IMR-90 (cell line): ENCODE measurements around the gene SLC4A9. TPM values are rescaled to one million over a fixed set of nuclear protein-coding genes. Genes with fewer than 3 reads are reported as not detected.

Source experiments
- ATAC-seq: fragments of 200-7000 bp; cut with Tn5 transposase; 2 replicates; pipeline ENCODE4 v1.9.1; 2020; ENCODE audit warnings: low read depth, mild to moderate bottlenecking, moderate library complexity
- BruUV-seq: library from RNA; stranded (reverse); fragments of 400-500 nt; replicated peaks from 2 replicates; lab custom pipeline; 2021; lab: Mats Ljungman, UMichigan
- CTCF ChIA-PET: fragments of 300-600 bp; formaldehyde crosslinking; extraction: SDS; loops from one replicate; lab custom pipeline; 2021; ENCODE audit warnings: antibody characterized with exemption; lab: Yijun Ruan, JAX
- POLR2A ChIA-PET: fragments of 300-600 bp; sonication (Branson Sonifier 250); formaldehyde crosslinking; loops from one replicate; lab custom pipeline; 2022; ENCODE audit warnings: antibody characterized with exemption; ENCODE audit not compliant: unreplicated experiment; lab: Charles Lee
- DNase-seq: peaks from one replicate; pipeline ENCODE4 v3.0.0; 2013
- H2AFZ ChIP-seq: replicated peaks from 2 replicates; pipeline ENCODE3; 2013; ENCODE audit warnings: low read length, mild to moderate bottlenecking; ENCODE audit not compliant: poor library complexity
- H2AK5ac ChIP-seq: 2 replicates; pipeline ENCODE4 v1.6.1; 2013; ENCODE audit warnings: low read depth, low read length, inconsistent platforms
- H2AK9ac ChIP-seq: replicated peaks from 2 replicates; pipeline ENCODE3; 2013; ENCODE audit warnings: mild to moderate bottlenecking, low read depth, low read length, moderate library complexity; ENCODE audit not compliant: poor library complexity
- H2BK120ac ChIP-seq: 2 replicates; pipeline ENCODE4 v1.6.1; 2013; ENCODE audit warnings: low read depth, low read length, inconsistent platforms
- H2BK15ac ChIP-seq: 3 replicates; pipeline ENCODE4 v1.6.1; 2013; ENCODE audit warnings: low read depth, low read length, inconsistent platforms
- H2BK20ac ChIP-seq: 2 replicates; pipeline ENCODE4 v1.6.1; 2013; ENCODE audit warnings: low read depth, mild to moderate bottlenecking, inconsistent platforms, low read length, moderate library complexity
- H2BK5ac ChIP-seq: 2 replicates; pipeline ENCODE4 v1.6.1; 2013; ENCODE audit warnings: mild to moderate bottlenecking, low read depth, low read length, inconsistent platforms; ENCODE audit not compliant: poor library complexity, severe bottlenecking
- H3K14ac ChIP-seq: replicated peaks from 2 replicates; pipeline ENCODE4 v1.6.1; 2013; ENCODE audit warnings: low read depth, low read length, inconsistent platforms
- H3K18ac ChIP-seq: 2 replicates; pipeline ENCODE4 v1.6.1; 2013; ENCODE audit warnings: low read depth, low read length, control low read depth
- H3K23ac ChIP-seq: 2 replicates; pipeline ENCODE4 v1.6.1; 2013; ENCODE audit warnings: low read depth, low read length, inconsistent platforms
- H3K27ac ChIP-seq: 2 replicates; pipeline ENCODE4 v1.5.1; 2013; ENCODE audit warnings: mild to moderate bottlenecking, control low read depth, low read length; ENCODE audit not compliant: insufficient read depth
- H3K27me3 ChIP-seq: 2 replicates; pipeline ENCODE4 v1.6.1; 2013; ENCODE audit warnings: low read length; ENCODE audit not compliant: control insufficient read depth, insufficient read depth
- H3K36me3 ChIP-seq: 2 replicates; pipeline ENCODE4 v1.6.1; 2013; ENCODE audit warnings: low read length, mixed read lengths; ENCODE audit not compliant: control insufficient read depth, insufficient read depth
- H3K4ac ChIP-seq: 2 replicates; pipeline ENCODE4 v1.6.1; 2013; ENCODE audit warnings: low read depth, low read length, inconsistent platforms
- H3K4me1 ChIP-seq: 2 replicates; pipeline ENCODE4 v1.6.1; 2013; ENCODE audit warnings: low read length, mixed read lengths; ENCODE audit not compliant: control insufficient read depth, insufficient read depth
- H3K4me2 ChIP-seq: 2 replicates; pipeline ENCODE4 v1.6.1; 2013; ENCODE audit warnings: low read depth, mild to moderate bottlenecking, control low read depth, low read length, moderate library complexity
- H3K4me3 ChIP-seq: 2 replicates; pipeline ENCODE4 v1.5.1; 2013; ENCODE audit warnings: low read depth, mild to moderate bottlenecking, control low read depth, low read length, moderate library complexity; ENCODE audit not compliant: insufficient read depth
- H3K56ac ChIP-seq: 2 replicates; pipeline ENCODE4 v1.6.1; 2013; ENCODE audit warnings: low read length, inconsistent platforms; ENCODE audit not compliant: insufficient read depth; ENCODE audit errors: extremely low read depth
- H3K79me1 ChIP-seq, 2 experiments: 2 replicates each; pipeline ENCODE4 v1.6.1; 2013; ENCODE audit warnings: low read length in 2 of 2, inconsistent platforms in 1 of 2, low read depth in 1 of 2
- H3K9ac ChIP-seq: 2 replicates; pipeline ENCODE4 v1.6.1; 2013; ENCODE audit warnings: low read depth, low read length, control low read depth
- H3K9me1 ChIP-seq: 2 replicates; pipeline ENCODE4 v1.6.1; 2013; ENCODE audit warnings: low read length, inconsistent platforms; ENCODE audit not compliant: insufficient read depth
- H3K9me3 ChIP-seq: 2 replicates; pipeline ENCODE4 v1.6.1; 2013; ENCODE audit warnings: low read length; ENCODE audit not compliant: control insufficient read depth, insufficient read depth
- H4K20me1 ChIP-seq: 2 replicates; pipeline ENCODE4 v1.6.1; 2013; ENCODE audit warnings: low read length, inconsistent platforms; ENCODE audit not compliant: insufficient read depth
- H4K5ac ChIP-seq: 2 replicates; pipeline ENCODE4 v1.6.1; 2013; ENCODE audit warnings: mild to moderate bottlenecking, low read depth, low read length, control low read depth
- H4K8ac ChIP-seq, 2 experiments: 2 replicates each; pipeline ENCODE4 v1.6.1; 2013; ENCODE audit warnings: low read depth in 2 of 2, low read length in 2 of 2, control low read depth in 1 of 2, inconsistent platforms in 1 of 2
- H4K91ac ChIP-seq: 2 replicates; pipeline ENCODE4 v1.6.1; 2013; ENCODE audit warnings: low read depth, low read length, inconsistent platforms; ENCODE audit not compliant: insufficient read depth
- BHLHE40 ChIP-seq: fragments of 150-350 bp; IDR thresholded peaks from 2 replicates; pipeline ENCODE4 v1.6.1; 2016; ENCODE audit warnings: mild to moderate bottlenecking, low read depth, low read length
- CEBPB ChIP-seq: IDR thresholded peaks from 2 replicates; pipeline ENCODE4 v1.6.1; 2012; ENCODE audit warnings: low read depth, low read length, improper control_type of control experiment
- CHD1 ChIP-seq: IDR thresholded peaks from 2 replicates; pipeline ENCODE4 v1.6.1; 2012; ENCODE audit warnings: low read depth, low read length, improper control_type of control experiment
- CTCF ChIP-seq: conservative IDR thresholded peaks from 2 replicates; pipeline ENCODE4 v1.5.1; 2012; ENCODE audit warnings: mild to moderate bottlenecking, low read depth, low read length, improper control_type of control experiment
- FOS ChIP-seq: fragments of 150-350 bp; IDR thresholded peaks from 2 replicates; pipeline ENCODE4 v1.6.1; 2016; ENCODE audit warnings: low read depth, low read length
- MAFK ChIP-seq: IDR thresholded peaks from 2 replicates; pipeline ENCODE4 v1.6.1; 2012; ENCODE audit warnings: low read depth, low read length, improper control_type of control experiment
- MAZ ChIP-seq: IDR thresholded peaks from 2 replicates; pipeline ENCODE4 v1.6.1; 2012; ENCODE audit warnings: low read depth, mild to moderate bottlenecking, low read length, improper control_type of control experiment, moderate library complexity, borderline replicate concordance
- MXI1 ChIP-seq: IDR thresholded peaks from 2 replicates; pipeline ENCODE4 v1.6.1; 2012; ENCODE audit warnings: low read depth, mild to moderate bottlenecking, low read length, moderate library complexity, borderline replicate concordance
- NFE2L2 ChIP-seq: fragments of 150-350 bp; IDR thresholded peaks from 2 replicates; pipeline ENCODE4 v1.6.1; 2016; ENCODE audit warnings: low read depth, mild to moderate bottlenecking, low read length
- POLR2A ChIP-seq: IDR thresholded peaks from 2 replicates; pipeline ENCODE4 v1.6.1; 2012; ENCODE audit warnings: mild to moderate bottlenecking, low read depth, low read length
- RAD21 ChIP-seq: IDR thresholded peaks from 2 replicates; pipeline ENCODE4 v1.6.1; 2012; ENCODE audit warnings: low read length, improper control_type of control experiment
- RCOR1 ChIP-seq: IDR thresholded peaks from 2 replicates; pipeline ENCODE4 v1.6.1; 2012; ENCODE audit warnings: mild to moderate bottlenecking, low read length, improper control_type of control experiment; ENCODE audit not compliant: insufficient replicate concordance
- RFX5 ChIP-seq: IDR thresholded peaks from 2 replicates; pipeline ENCODE4 v1.8.0; 2012; ENCODE audit warnings: low read depth, mild to moderate bottlenecking, low read length, moderate library complexity
- SMC3 ChIP-seq: fragments of 150-350 bp; IDR thresholded peaks from 2 replicates; pipeline ENCODE4 v1.6.1; 2016; ENCODE audit warnings: low read depth, mild to moderate bottlenecking, antibody characterized with exemption, low read length, moderate library complexity
- USF2 ChIP-seq: fragments of 150-350 bp; IDR thresholded peaks from 2 replicates; pipeline ENCODE4 v1.6.1; 2017; ENCODE audit warnings: mild to moderate bottlenecking, antibody characterized with exemption, low read length, low read depth
- WGBS, 2 experiments: methylation state at CpG; one replicate each; pipeline versions ENCODE4 v1.1.5 to v1.1.7; 2013; ENCODE audit warnings: missing lambda C conversion rate in 2 of 2; ENCODE audit not compliant: insufficient read length in 1 of 2; ENCODE audit errors: extremely low coverage in 2 of 2; 5-methylcytosine and 5-hydroxymethylcytosine counted together
- dilution Hi-C: fragments of 300-500 bp; cut with HindIII; formaldehyde crosslinking; loops from one replicate; pipeline ENCODE4 v1.14.3; 2018; ENCODE audit warnings: low sequenced_read_pairs; ENCODE audit not compliant: unreplicated experiment
- in situ Hi-C: fragments of 300-500 bp; cut with MboI; formaldehyde crosslinking; loops from 3 replicates; pipeline ENCODE4 v1.14.3; 2019; ENCODE audit warnings: low sequenced_read_pairs, inconsistent platforms, mixed read lengths
- intact Hi-C: fragments of 100-400 bp; cut with micrococcal nuclease; formaldehyde crosslinking; loops from 2 replicates; pipeline ENCODE4 v1.10.0; 2022
- polyA plus RNA-seq, 3 experiments: library from polyadenylated mRNA; depleted of rRNA; stranded (reverse); fragments of >200 nt; gene quantifications; 2 replicates each; pipeline ENCODE4 v1.2.3, GENCODE V29; 2012; ENCODE audit warnings: low replicate concordance in 1 of 3
- total RNA-seq: library from RNA; depleted of rRNA; stranded (reverse); fragments of >200 nt; gene quantifications from 2 replicates; pipeline ENCODE4 v1.2.3, GENCODE V29; 2012

Gene SLC4A9
- total and polyA plus RNA-seq, 2 of the 4 experiments (the other 2 are of a cell fraction) = not detected

GRCh38 chr5:140401362-140402257 lies 41.6 kb downstream of the SLC4A9 start, which contains the start of gene ANKHD1:
TSS of gene ANKHD1 (plus strand) at chr5:140401833. CDS start at chr5:140401968, 135 bp downstream.
- in situ Hi-C loops = no loop called here
- Histone ChIP-seq H3K9me1 (peaks cover 3% of the 10 kb centered on the region; the same call in 1 of the 2 replicates), H2AFZ (peak within 1 kb of the TSS; percentile 100), H3K9ac (peak within 1 kb of the TSS; percentile 76), H2AK5ac (peak within 1 kb of the TSS; percentile 62; the same call in 1 of the 2 replicates), H4K20me1 (peaks cover 41% of the 10 kb centered on the region), H3K4ac (peak within 1 kb of the TSS; percentile 87), H3K27ac (peak within 1 kb of the TSS; percentile 79), H3K79me1 (peaks cover 3 to 36% of the 10 kb centered on the region in 2 experiments; a peak in 2 of 4 replicates), H3K4me1 (no peaks in the 10 kb centered on the region), H2BK120ac (peak within 1 kb of the TSS; percentile 84), H4K5ac (peak within 1 kb of the TSS; percentile 55), H2AK9ac (peak within 1 kb of the TSS; percentile 94), H3K14ac (peak within 1 kb of the TSS; percentile 72), H2BK5ac (peak within 1 kb of the TSS; percentile 75), H3K4me3 (peak within 1 kb of the TSS; percentile 72), H3K23ac (peak within 1 kb of the TSS; percentile 75), H4K8ac (peak within 1 kb of the TSS; percentile 49 to 98), H2BK20ac (peak within 1 kb of the TSS; percentile 84; the same call in 1 of the 2 replicates), H3K18ac (no peak within 1 kb of the TSS; the same call in 1 of the 2 replicates), H2BK15ac (peak within 1 kb of the TSS; percentile 53; the same call in 1 of the 3 replicates), H3K9me3 (no peaks in the 10 kb centered on the region), H3K27me3 (no peaks in the 10 kb centered on the region), H3K4me2 (peak within 1 kb of the TSS; percentile 96), H3K36me3 (no peaks in the 10 kb centered on the region), H3K56ac (peak within 1 kb of the TSS; percentile 93), H4K91ac (peak within 1 kb of the TSS; percentile 91)
- CTCF ChIA-PET = interaction anchor here (0.6 to 1.0 kb wide), 2 partner anchors 38 to 138 kb away, joined by 3 read pairs; no protein-coding TSS in a partner anchor
- intact Hi-C loops = loop anchor here (5.0 kb wide), 1 partner anchor 246 kb away; the partner anchor contains the start of genes IK and NDUFA2
- DNase-seq (peak; percentile 100), ATAC-seq (peak; percentile 85)
- dilution Hi-C loops = no loop called here
- POLR2A ChIA-PET = interaction anchor here (0.7 kb wide), 1 partner anchor 21 kb away, joined by 3 read pairs; no protein-coding TSS in a partner anchor
- BruUV-seq = no TSS peak
- 1% methylated on average over 36 of the region's 83 CpGs; no CpG with 5 or more reads in 1 of the 2 experiments for WGBS, 2 experiments
- TF ChIP-seq NFE2L2 = no peak
- TF ChIP-seq SMC3 = no peak
- TF ChIP-seq MAZ = no peak
- no peak for TF ChIP-seq CHD1
- TF ChIP-seq RFX5 = no peak
- TF ChIP-seq MXI1 = no peak
- TF ChIP-seq POLR2A = peak; percentile 76
- TF ChIP-seq USF2 = peak; percentile 92
- no peak for TF ChIP-seq RCOR1
- TF ChIP-seq FOS = peak; percentile 88
- peak; percentile 59 for TF ChIP-seq CEBPB
- peak; percentile 94 for TF ChIP-seq BHLHE40
- no peak for TF ChIP-seq MAFK
- no peak for TF ChIP-seq RAD21
- TF ChIP-seq CTCF = no peak; the same call in 1 of the 2 replicates
